ENCODE data around the gene SEMA5A. TPM values are rescaled to one million over a fixed set of nuclear protein-coding genes. Genes with fewer than 3 reads are reported as not detected.

SEMA5A gene
- total and polyA plus RNA-seq, 2 donors: 4.2 to 78.6 TPM

DNA sequence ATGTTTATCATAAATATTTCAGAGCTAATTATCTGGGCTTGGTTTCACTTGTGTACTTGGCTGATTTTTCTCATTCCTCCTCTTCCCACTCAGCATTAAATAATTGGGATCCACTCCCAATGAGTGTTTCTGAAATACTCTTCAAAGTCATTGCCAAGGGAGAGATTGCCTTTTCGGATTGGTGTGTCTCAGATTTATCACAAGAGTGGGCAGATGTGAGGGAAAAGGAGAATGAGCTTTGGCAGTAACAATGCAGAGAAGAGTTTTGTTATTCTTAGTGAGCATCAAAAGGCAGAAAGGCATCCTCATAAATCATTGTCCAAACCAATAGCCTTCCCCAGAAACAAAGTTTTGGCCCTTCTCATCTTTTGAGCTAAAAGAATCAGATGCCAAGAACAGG lies 79.2 kb downstream of the SEMA5A start:
- no peak overlapping the region for H3K27ac ChIP-seq (ENCODE audit: low read depth)
- no peak for DNase-seq (ENCODE audit: extremely low spot score)
- WGBS: 42% methylated on average over 1 of the region's 1 CpG
- peaks cover 1% of the 10 kb centered on the region for H3K36me3 ChIP-seq (ENCODE audit: insufficient read depth)
- H3K4me1 ChIP-seq (ENCODE audit: insufficient read depth): no peaks in the 10 kb centered on the region
- H3K4me3 ChIP-seq (ENCODE audit: low read depth, low read length): no peak overlapping the region

DNA sequence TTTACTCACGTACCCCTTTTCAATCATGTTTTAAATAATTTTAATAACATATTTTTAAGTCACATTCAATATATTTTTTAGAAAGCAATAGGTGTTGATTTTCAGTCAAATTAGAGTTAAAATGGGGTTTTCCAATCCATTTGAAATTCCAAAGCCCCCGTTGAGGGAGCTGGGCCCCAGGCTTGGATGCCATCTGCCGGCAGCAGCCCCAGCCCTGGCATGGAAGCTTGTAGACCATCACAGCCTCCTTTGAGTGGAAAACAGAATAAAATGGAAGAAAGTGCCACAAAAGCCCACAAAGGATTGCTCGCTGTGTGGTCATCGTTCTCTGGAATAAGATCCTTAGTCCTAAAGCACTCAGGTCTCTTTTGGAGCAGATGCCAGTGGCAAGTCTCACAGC lies 81.4 kb downstream of the SEMA5A start:
- DNase-seq (ENCODE audit: extremely low spot score): no peak
- WGBS: 83% methylated on average over 5 of the region's 5 CpGs
- no peak overlapping the region for H3K4me3 ChIP-seq (ENCODE audit: low read depth, low read length)
- no peaks in the 10 kb centered on the region for H3K4me1 ChIP-seq (ENCODE audit: insufficient read depth)
- peaks cover 1% of the 10 kb centered on the region for H3K36me3 ChIP-seq (ENCODE audit: insufficient read depth)
- H3K27ac ChIP-seq (ENCODE audit: low read depth): no peak overlapping the region

DNA sequence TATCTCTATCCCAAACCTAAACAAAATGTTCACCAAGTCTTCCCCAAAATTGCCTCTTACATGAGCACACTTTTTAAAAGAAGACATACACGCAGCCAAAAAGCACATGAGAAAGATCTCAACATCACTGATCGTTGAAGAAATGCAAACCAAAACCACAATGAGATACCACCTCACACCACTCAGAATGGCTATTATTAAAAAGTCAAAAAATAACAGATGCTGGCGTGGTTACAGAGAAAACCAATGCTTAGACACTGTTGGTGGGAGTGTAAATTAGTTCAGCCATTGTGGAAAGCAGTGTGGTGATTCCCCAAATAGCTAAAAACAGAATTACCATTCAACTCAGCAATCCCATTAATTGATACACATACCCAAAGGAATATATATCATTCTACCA lies 83.8 kb downstream of the SEMA5A start:
- no peak overlapping the region for H3K4me3 ChIP-seq (ENCODE audit: low read depth, low read length)
- no peak overlapping the region for H3K27ac ChIP-seq (ENCODE audit: low read depth)
- no peaks in the 10 kb centered on the region for H3K4me1 ChIP-seq (ENCODE audit: insufficient read depth)
- peaks cover 1% of the 10 kb centered on the region for H3K36me3 ChIP-seq (ENCODE audit: insufficient read depth)
- 97% methylated on average over 3 of the region's 3 CpGs for WGBS
- no peak for DNase-seq (ENCODE audit: extremely low spot score)

DNA sequence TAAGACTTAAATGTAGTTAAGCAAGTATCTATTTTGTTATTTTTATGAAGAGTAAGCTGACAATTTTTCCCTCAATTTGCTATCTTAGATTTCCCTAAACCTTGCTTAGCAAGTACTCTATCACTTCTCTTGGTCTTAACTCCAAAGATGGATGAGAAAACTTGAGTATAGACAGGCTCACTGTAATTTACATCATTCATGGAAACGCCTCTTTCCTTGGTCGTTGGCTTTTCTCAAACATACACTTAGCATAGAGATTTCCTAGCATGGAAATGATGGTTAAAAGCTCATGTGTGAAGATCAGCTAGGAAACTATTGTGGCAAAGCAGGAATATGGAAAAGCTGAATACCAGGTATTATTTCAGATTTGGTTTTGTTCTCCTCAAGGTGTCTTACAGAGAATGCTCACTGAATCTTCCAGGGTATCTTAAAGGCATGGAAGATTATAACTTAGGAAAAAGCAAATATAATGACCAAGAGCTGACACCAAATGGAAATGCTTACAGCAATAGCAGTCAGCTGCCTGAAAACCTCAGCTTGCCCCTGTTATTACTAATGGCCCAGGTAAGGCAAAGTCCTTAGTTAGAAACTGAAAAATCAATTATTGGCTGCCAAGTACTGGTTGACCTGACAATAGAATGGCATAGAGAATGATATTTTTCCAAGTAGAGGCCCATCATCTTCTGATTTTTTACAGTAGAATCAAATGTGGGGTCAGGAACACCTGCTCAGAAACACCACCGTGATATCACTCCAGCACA lies 84.8 kb downstream of the SEMA5A start:
- DNase-seq (ENCODE audit: extremely low spot score): no peak
- 86% methylated on average over 3 of the region's 3 CpGs for WGBS
- no peaks in the 10 kb centered on the region for H3K4me1 ChIP-seq (ENCODE audit: insufficient read depth)

DNA sequence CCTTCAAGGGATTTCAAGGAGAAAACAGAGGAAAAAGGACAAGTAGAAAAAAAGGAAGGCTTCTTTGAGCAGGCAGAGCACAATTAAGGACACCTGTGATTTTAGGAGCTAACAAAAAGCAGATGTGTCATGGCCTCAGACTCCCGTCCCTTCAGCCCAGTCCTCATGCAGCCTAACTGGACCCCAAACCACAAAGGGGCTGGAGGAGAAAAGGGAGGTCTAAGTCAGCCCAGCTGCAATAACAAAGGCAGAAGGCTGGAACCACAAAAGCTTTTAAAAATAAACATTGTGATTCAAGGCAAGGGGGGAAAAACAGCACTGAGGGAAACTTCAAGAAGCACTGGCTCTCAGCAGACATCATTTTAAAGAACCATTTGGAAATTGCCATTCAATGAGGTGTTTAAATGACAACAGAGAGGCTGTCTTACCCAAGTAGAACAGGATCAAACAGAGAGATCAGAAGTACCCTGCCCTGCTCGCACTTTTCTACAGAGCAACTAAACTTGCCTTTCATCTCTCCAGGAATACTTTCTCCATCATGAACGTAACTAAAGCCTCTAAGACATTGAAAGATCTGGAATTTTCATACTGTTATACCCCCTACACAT lies 89.3 kb downstream of the SEMA5A start:
- Histone ChIP-seq H3K36me3 (ENCODE audit: insufficient read depth) (no peaks in the 10 kb centered on the region), H3K4me1 (ENCODE audit: insufficient read depth) (no peaks in the 10 kb centered on the region), H3K27ac (ENCODE audit: low read depth) (no peak overlapping the region), H3K4me3 (ENCODE audit: low read depth, low read length) (no peak overlapping the region)
- WGBS: 76% methylated on average over 3 of the region's 3 CpGs
- DNase-seq (ENCODE audit: extremely low spot score): no peak

More for the DNA sequence above, 84.8 kb downstream of the SEMA5A start:
- Histone ChIP-seq H3K4me3 (ENCODE audit: low read depth, low read length) (no peak overlapping the region), H3K36me3 (ENCODE audit: insufficient read depth) (peaks cover 1% of the 10 kb centered on the region), H3K27ac (ENCODE audit: low read depth) (no peak overlapping the region)

DNA sequence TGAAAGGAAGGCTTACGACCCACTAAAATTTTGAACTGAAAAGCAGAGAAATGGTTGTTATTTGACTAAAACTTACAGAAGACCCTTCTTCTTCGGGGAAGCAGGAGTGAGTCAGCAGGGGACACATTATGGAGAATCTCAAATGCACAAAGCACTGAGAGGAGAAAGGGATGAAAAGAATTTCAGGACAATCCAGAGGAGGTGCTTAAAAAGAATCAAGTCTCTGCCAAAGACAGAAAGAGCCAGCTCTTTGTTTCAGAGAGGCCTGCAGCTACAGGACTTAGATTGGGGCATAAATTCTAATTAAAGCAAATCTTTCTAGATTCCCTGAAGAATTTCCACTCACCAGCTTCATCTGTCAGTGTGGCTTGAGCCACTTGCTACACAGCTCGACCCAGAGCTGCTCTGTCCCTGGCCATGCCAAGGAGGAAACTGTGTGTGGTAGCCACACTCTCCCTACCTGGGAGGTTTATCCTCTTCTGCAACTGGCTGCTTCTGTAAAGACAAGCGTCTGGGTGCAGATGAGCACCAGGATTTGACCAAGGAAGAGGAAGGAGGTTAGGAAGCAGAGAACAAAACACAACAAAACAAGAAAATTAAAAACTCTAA lies 89.9 kb downstream of the SEMA5A start:
- H3K27ac ChIP-seq (ENCODE audit: low read depth): no peak overlapping the region
- no peak overlapping the region for H3K4me3 ChIP-seq (ENCODE audit: low read depth, low read length)
- 55% methylated on average over 4 of the region's 4 CpGs for WGBS
- no peaks in the 10 kb centered on the region for H3K36me3 ChIP-seq (ENCODE audit: insufficient read depth)
- DNase-seq (ENCODE audit: extremely low spot score): no peak
- H3K4me1 ChIP-seq (ENCODE audit: insufficient read depth): no peaks in the 10 kb centered on the region

DNA sequence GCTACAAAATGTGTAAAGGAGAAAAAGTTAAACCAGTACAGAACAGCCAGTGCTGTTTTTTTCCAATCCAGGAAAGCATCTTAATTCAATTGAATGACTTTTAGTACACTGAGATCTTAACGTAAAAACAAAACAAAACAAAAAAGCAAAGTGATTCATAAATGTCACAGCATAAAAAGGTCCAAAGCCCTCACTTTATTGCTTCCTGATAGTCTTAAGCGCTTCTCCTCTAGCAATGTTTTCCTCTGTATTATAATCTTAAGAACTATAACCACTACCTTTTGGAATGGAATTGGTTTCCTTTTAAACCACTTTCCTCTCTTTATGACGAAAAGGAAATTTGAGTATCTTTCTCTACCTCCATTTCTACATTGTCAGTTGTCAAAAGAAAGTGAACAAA lies 91.4 kb downstream of the SEMA5A start:
- WGBS: 55% methylated on average over 3 of the region's 3 CpGs
- no peak for DNase-seq (ENCODE audit: extremely low spot score)
- Histone ChIP-seq H3K4me3 (ENCODE audit: low read depth, low read length) (no peak overlapping the region), H3K36me3 (ENCODE audit: insufficient read depth) (no peaks in the 10 kb centered on the region), H3K4me1 (ENCODE audit: insufficient read depth) (peaks cover 1% of the 10 kb centered on the region), H3K27ac (ENCODE audit: low read depth) (no peak overlapping the region)

DNA sequence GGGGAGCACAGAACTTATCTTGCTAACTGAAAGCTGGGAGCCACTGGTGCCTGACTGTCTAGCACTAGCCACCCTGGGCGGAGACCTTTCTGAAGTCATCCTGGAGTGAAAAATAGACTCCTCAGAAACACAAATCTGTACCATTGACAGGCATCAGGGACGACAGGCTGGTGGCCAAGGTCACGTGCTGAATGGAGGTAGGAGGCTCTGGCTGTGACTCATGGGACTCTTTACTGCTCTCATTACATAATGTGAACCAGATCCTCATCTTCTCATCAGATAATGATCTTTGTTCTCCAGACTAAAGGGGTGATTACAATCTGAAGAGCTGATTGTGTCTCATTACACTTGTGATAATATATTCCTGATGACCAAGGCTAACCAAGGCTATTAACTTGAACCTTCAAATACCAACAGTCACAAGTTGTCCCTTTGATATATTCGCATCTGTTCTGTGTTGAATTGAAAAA lies 91.8 kb downstream of the SEMA5A start:
- Histone ChIP-seq H3K4me1 (ENCODE audit: insufficient read depth) (peaks cover 1% of the 10 kb centered on the region), H3K27ac (ENCODE audit: low read depth) (no peak overlapping the region), H3K4me3 (ENCODE audit: low read depth, low read length) (no peak overlapping the region), H3K36me3 (ENCODE audit: insufficient read depth) (no peaks in the 10 kb centered on the region)
- no peak for DNase-seq (ENCODE audit: extremely low spot score)
- WGBS: 69% methylated on average over 4 of the region's 4 CpGs

DNA sequence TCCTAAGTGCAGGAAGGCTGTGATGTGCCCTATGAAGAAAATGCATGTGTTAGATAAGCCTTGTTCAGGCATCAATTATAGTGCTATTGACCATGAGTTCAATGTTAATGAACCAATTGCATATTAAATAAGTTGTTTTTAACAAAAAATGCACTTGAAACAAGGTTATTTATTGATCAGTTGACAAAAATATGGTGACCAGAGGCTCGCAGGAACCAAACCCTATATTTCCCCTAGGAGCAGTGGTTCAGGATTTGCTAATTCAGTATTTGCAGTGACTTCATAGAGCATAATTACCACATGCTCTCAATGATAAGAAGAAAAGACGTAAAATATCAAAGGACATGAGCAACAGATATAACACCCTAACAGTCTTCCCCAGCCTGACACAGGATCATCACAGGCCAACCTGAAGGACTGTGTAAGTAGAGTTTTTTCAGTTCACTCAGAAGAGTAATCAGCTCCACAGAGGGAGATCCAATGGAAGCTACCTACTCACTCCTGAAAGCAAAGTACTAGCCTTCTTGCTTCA lies 92.3 kb downstream of the SEMA5A start:
- H3K27ac ChIP-seq (ENCODE audit: low read depth): no peak overlapping the region
- WGBS: 95% methylated on average over 2 of the region's 2 CpGs
- DNase-seq (ENCODE audit: extremely low spot score): no peak
- peaks cover 1% of the 10 kb centered on the region for H3K4me1 ChIP-seq (ENCODE audit: insufficient read depth)
- no peaks in the 10 kb centered on the region for H3K36me3 ChIP-seq (ENCODE audit: insufficient read depth)
- no peak overlapping the region for H3K4me3 ChIP-seq (ENCODE audit: low read depth, low read length)

DNA sequence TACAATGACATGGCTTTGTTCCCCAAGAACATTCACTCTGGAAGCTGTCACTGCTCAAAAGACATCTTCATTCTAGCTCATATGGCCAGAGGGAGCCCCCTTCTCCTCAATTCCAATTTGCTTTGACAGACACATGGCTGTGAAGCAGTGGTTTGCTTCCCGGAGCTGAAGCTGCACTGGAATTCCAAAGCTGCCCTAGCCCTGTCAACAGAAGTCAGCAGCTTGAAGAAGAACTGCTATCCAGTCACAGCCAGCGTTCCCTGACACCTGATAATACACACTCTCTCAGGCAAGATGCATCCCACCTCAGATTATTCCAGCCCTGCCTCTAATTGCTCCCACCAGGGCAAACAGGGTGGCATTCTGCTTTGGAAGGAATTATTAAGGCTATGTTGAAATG lies 93.7 kb downstream of the SEMA5A start:
- Histone ChIP-seq H3K36me3 (ENCODE audit: insufficient read depth) (no peaks in the 10 kb centered on the region), H3K4me3 (ENCODE audit: low read depth, low read length) (no peak overlapping the region), H3K27ac (ENCODE audit: low read depth) (no peak overlapping the region), H3K4me1 (ENCODE audit: insufficient read depth) (peaks cover 1% of the 10 kb centered on the region)
- DNase-seq (ENCODE audit: extremely low spot score): no peak
- WGBS: 63% methylated on average over 2 of the region's 2 CpGs

DNA sequence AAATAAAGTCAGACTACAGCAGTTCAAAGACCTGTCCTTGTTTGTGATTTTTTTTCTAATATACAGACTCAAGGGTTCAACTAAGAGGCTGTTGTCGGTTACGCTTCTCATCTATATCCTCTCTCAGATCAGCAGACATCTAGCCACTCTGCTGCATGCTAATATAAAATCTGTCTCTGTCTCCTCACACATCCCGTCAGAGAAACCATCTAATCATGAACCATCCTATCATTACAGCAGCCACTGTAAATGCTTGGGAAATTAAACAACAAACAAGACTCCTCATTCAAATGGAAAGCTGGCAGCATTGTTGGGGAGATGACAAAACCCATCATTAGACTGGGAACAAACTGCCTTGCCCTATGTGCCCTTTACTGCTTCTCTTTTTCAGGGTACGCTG lies 94.8 kb downstream of the SEMA5A start:
- no peaks in the 10 kb centered on the region for H3K36me3 ChIP-seq (ENCODE audit: insufficient read depth)
- peaks cover 1% of the 10 kb centered on the region for H3K4me1 ChIP-seq (ENCODE audit: insufficient read depth)
- no peak overlapping the region for H3K4me3 ChIP-seq (ENCODE audit: low read depth, low read length)
- 93% methylated on average over 4 of the region's 4 CpGs for WGBS
- DNase-seq (ENCODE audit: extremely low spot score): no peak
- no peak overlapping the region for H3K27ac ChIP-seq (ENCODE audit: low read depth)

DNA sequence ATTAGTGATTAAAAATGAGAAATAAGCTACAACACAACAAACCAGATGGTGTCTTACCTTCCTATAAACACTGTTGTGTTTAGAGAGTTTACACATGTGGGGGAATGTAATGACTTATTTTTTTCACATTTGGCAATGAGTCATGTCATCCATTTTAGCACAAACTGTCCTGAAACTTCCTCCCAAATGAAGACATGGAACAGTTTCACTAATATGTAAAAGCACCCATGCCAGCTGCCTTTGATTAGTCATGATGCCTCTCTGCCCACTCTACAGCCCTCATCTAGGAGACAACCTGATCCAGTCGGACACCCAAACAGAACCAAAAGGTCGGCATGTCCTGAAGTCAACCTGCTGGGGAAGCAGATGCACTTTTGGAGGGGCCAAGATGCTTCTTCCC lies 98.2 kb downstream of the SEMA5A start:
- H3K27ac ChIP-seq (ENCODE audit: low read depth): no peak overlapping the region
- WGBS: 93% methylated on average over 2 of the region's 2 CpGs
- H3K4me1 ChIP-seq (ENCODE audit: insufficient read depth): peaks cover 1% of the 10 kb centered on the region
- H3K36me3 ChIP-seq (ENCODE audit: insufficient read depth): no peaks in the 10 kb centered on the region
- H3K4me3 ChIP-seq (ENCODE audit: low read depth, low read length): no peak overlapping the region
- no peak for DNase-seq (ENCODE audit: extremely low spot score)

DNA sequence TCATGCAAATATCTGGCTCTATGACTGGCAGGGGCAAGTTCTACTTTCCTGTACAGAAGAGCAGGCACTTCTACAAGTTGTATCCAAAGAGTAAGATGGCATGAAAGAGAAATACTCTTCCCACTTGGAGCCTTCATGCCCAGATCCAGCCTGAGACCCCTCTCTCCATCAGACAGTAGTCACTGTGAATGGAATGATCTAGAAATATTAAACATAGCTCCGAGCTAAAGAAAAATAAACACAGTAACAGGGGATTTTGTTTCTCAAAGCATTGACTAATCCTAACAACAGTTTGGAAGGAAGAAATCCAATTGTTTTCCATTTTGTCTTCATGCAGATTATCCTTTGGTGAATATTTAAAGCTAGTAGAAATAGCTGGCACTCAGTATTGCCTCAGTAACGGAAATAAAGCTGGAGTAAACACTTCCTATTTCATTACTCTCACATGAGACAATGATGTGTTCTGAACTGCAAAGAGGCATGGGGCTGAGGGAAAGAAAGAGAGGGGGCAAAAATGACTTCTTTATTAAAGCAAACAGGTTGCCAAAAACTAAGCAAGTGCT lies 100.0 kb downstream of the SEMA5A start:
- H3K27ac ChIP-seq (ENCODE audit: low read depth): no peak overlapping the region
- H3K4me3 ChIP-seq (ENCODE audit: low read depth, low read length): no peak overlapping the region
- peaks cover 1% of the 10 kb centered on the region for H3K4me1 ChIP-seq (ENCODE audit: insufficient read depth)
- DNase-seq (ENCODE audit: extremely low spot score): no peak
- no peaks in the 10 kb centered on the region for H3K36me3 ChIP-seq (ENCODE audit: insufficient read depth)
- WGBS: 32% methylated on average over 2 of the region's 2 CpGs

DNA sequence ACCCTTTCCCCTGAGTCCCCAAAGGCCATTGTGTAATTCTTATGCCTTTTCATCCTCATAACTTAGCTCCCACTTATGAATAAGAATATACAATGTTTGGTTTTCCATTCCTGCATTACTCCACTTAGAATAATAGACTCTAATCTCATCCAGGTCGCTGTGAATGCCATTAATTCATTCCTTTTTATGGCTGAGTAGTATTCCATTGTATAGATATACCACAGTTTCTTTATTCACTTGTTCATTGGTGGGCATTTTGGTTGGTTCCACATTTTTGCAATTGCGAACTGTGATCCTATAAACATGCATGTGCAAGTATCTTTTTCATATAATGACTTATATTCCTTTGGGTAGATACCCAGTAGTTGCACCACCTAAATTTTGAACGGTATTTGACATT lies 101.5 kb downstream of the SEMA5A start:
- Histone ChIP-seq H3K4me3 (ENCODE audit: low read depth, low read length) (no peak overlapping the region), H3K4me1 (ENCODE audit: insufficient read depth) (no peaks in the 10 kb centered on the region), H3K27ac (ENCODE audit: low read depth) (no peak overlapping the region), H3K36me3 (ENCODE audit: insufficient read depth) (no peaks in the 10 kb centered on the region)
- WGBS: 87% methylated on average over 3 of the region's 3 CpGs
- DNase-seq (ENCODE audit: extremely low spot score): no peak
